Skeletal muscle satellite cell (primary cell): ENCODE measurements around the gene AMDHD2.

Experiments used
- H3K27me3 ChIP-seq: 2 replicates; pipeline ENCODE4 v1.7.0; 2013; ENCODE audit warnings: low read length; ENCODE audit not compliant: control insufficient read depth, insufficient read depth
- H3K36me3 ChIP-seq: 2 replicates; pipeline ENCODE4 v1.7.0; 2013; ENCODE audit warnings: mild to moderate bottlenecking, control low read depth, low read length; ENCODE audit not compliant: insufficient read depth
- H3K4me1 ChIP-seq: 2 replicates; pipeline ENCODE4 v1.7.0; 2013; ENCODE audit warnings: low read length; ENCODE audit not compliant: control insufficient read depth, insufficient read depth
- H3K4me2 ChIP-seq: 2 replicates; pipeline ENCODE4 v1.7.0; 2013; ENCODE audit warnings: mild to moderate bottlenecking, low read length
- H3K4me3 ChIP-seq: 2 replicates; pipeline ENCODE4 v1.7.0; 2013; ENCODE audit warnings: low read length
- H3K9ac ChIP-seq: 2 replicates; pipeline ENCODE4 v1.7.0; 2013; ENCODE audit warnings: mild to moderate bottlenecking, low read depth, low read length, moderate library complexity
- H3K9me3 ChIP-seq: replicated peaks from 2 replicates; pipeline ENCODE4 v1.7.0; 2013; ENCODE audit warnings: mild to moderate bottlenecking, control low read depth, low read length

AMDHD2 gene

GRCh38 chr16:2495041-2495440 is 25.1 kb upstream of the AMDHD2 start:
- Histone ChIP-seq H3K9ac (no peak overlapping the region), H3K9me3 (no peaks in the 10 kb centered on the region), H3K4me3 (no peak overlapping the region), H3K4me1 (peaks cover 11% of the 10 kb centered on the region), H3K36me3 (peaks cover 15% of the 10 kb centered on the region), H3K4me2 (no peak overlapping the region), H3K27me3 (no peaks in the 10 kb centered on the region)

GRCh38 chr16:2496223-2497115 is 23.7 kb upstream of the AMDHD2 start:
- H3K4me1 ChIP-seq, result peaks cover 11% of the 10 kb centered on the region
- H3K4me2 ChIP-seq, result no peak overlapping the region
- no peak overlapping the region for H3K9ac ChIP-seq
- H3K27me3 ChIP-seq, result no peaks in the 10 kb centered on the region
- H3K9me3 ChIP-seq, result no peaks in the 10 kb centered on the region
- H3K36me3 ChIP-seq, result peaks cover 15% of the 10 kb centered on the region
- no peak overlapping the region for H3K4me3 ChIP-seq

GRCh38 chr16:2497116-2497630 is 23.0 kb upstream of the AMDHD2 start:
- no peak overlapping the region for H3K4me3 ChIP-seq
- no peak overlapping the region for H3K9ac ChIP-seq
- H3K4me1 ChIP-seq, result peaks cover 11% of the 10 kb centered on the region
- no peaks in the 10 kb centered on the region for H3K9me3 ChIP-seq
- no peaks in the 10 kb centered on the region for H3K27me3 ChIP-seq
- peak overlapping the region; percentile 18 for H3K4me2 ChIP-seq
- H3K36me3 ChIP-seq, result peaks cover 15% of the 10 kb centered on the region

GRCh38 chr16:2497695-2498484 is 22.3 kb upstream of the AMDHD2 start:
- Histone ChIP-seq H3K36me3 (peaks cover 15% of the 10 kb centered on the region), H3K9me3 (no peaks in the 10 kb centered on the region), H3K9ac (no peak overlapping the region), H3K4me2 (peak overlapping the region; percentile 18), H3K27me3 (no peaks in the 10 kb centered on the region), H3K4me1 (peaks cover 15% of the 10 kb centered on the region), H3K4me3 (no peak overlapping the region)

GRCh38 chr16:2498531-2499253 is 21.5 kb upstream of the AMDHD2 start:
- H3K4me2 ChIP-seq, result no peak overlapping the region
- H3K36me3 ChIP-seq, result peaks cover 15% of the 10 kb centered on the region
- H3K9ac ChIP-seq, result no peak overlapping the region
- no peaks in the 10 kb centered on the region for H3K27me3 ChIP-seq
- no peaks in the 10 kb centered on the region for H3K9me3 ChIP-seq
- no peak overlapping the region for H3K4me3 ChIP-seq
- H3K4me1 ChIP-seq, result peaks cover 17% of the 10 kb centered on the region

- Histone ChIP-seq H3K9ac (no peak overlapping the region), H3K27me3 (no peaks in the 10 kb centered on the region), H3K4me3 (no peak overlapping the region), H3K36me3 (peaks cover 15% of the 10 kb centered on the region), H3K4me2 (no peak overlapping the region), H3K9me3 (no peaks in the 10 kb centered on the region), H3K4me1 (peaks cover 17% of the 10 kb centered on the region)
These were observed 20.7 kb upstream of the AMDHD2 start for GRCh38 chr16:2499454-2499853.

GRCh38 chr16:2499890-2500429 is 20.2 kb upstream of the AMDHD2 start:
- no peak overlapping the region for H3K4me2 ChIP-seq
- H3K27me3 ChIP-seq, result no peaks in the 10 kb centered on the region
- H3K4me3 ChIP-seq, result no peak overlapping the region
- no peak overlapping the region for H3K9ac ChIP-seq
- peaks cover 17% of the 10 kb centered on the region for H3K4me1 ChIP-seq
- peaks cover 15% of the 10 kb centered on the region for H3K36me3 ChIP-seq
- H3K9me3 ChIP-seq, result no peaks in the 10 kb centered on the region

- Histone ChIP-seq H3K9ac (no peak overlapping the region), H3K36me3 (peaks cover 15% of the 10 kb centered on the region), H3K4me2 (no peak overlapping the region), H3K27me3 (no peaks in the 10 kb centered on the region), H3K9me3 (no peaks in the 10 kb centered on the region), H3K4me3 (no peak overlapping the region), H3K4me1 (peaks cover 17% of the 10 kb centered on the region)
These were observed 19.7 kb upstream of the AMDHD2 start for GRCh38 chr16:2500430-2500917.

GRCh38 chr16:2500918-2501750 is 19.0 kb upstream of the AMDHD2 start:
- H3K36me3 ChIP-seq, result peaks cover 15% of the 10 kb centered on the region

More at GRCh38 chr16:2500918-2501750, 19.0 kb upstream of the AMDHD2 start:
- no peak overlapping the region for H3K4me3 ChIP-seq
- peaks cover 17% of the 10 kb centered on the region for H3K4me1 ChIP-seq
- no peaks in the 10 kb centered on the region for H3K9me3 ChIP-seq
- no peaks in the 10 kb centered on the region for H3K27me3 ChIP-seq
- peak overlapping the region; percentile 45 for H3K4me2 ChIP-seq
- no peak overlapping the region for H3K9ac ChIP-seq
